ENCODE results near the gene UGP2.
A peak's percentile ranks its signal among the peaks of the same experiment; 100 is the strongest.
"Not testable (repeated sequence)": the region's sequence is repeated elsewhere in the genome, so short reads cannot be mapped to it uniquely, and the experiment has no call there.

Gene UGP2

GRCh38 chr2:63894167-63894566 lies 52.5 kb downstream of the UGP2 start:
- DNase-seq, result no peak

GRCh38 chr2:63898839-63899238 lies 57.1 kb downstream of the UGP2 start:
- DNase-seq, result no peak

GRCh38 chr2:63899639-63900038 lies 57.9 kb downstream of the UGP2 start:
- no peak for DNase-seq

GRCh38 chr2:63902149-63902548 lies 60.5 kb downstream of the UGP2 start:
- DNase-seq, result no peak

GRCh38 chr2:63903003-63903402 lies 61.3 kb downstream of the UGP2 start:
- DNase-seq, result peak; percentile 42

- DNase-seq, result no peak
Measured at GRCh38 chr2:63914311-63914710, 72.6 kb downstream of the UGP2 start.

GRCh38 chr2:63926815-63927214 lies 85.1 kb downstream of the UGP2 start:
- no peak for DNase-seq

GRCh38 chr2:63932104-63932503 lies 90.4 kb downstream of the UGP2 start:
- not testable (repeated sequence) for DNase-seq
